ENCODE measurements around the gene MRPS24.
"Not testable (repeated sequence)": the region's sequence is repeated elsewhere in the genome, so short reads cannot be mapped to it uniquely, and the experiment has no call there.

MRPS24 gene

DNA sequence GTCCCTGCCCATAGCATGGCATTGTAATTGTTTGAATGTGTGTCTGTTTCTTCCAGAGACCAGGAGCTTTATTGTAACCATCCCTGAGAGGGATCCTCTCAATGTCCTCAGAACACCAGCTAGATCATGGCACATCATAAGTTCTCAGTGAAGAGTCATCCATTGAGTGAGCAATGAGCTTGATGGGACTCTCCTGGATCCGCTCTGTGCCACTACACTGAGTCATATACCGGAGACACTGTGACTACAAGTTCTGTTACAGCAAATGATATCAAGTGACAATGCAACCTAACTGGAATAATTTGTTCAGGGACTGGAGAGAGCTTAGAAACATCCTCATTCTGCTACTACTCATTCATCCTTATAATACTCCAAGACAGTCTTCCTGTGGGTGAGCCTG, 25.1 kb downstream of the MRPS24 start:
- no peak overlapping the region for H3K4me3 ChIP-seq (ENCODE audit: low read depth, low read length)
- TF ChIP-seq, protein P1, sequence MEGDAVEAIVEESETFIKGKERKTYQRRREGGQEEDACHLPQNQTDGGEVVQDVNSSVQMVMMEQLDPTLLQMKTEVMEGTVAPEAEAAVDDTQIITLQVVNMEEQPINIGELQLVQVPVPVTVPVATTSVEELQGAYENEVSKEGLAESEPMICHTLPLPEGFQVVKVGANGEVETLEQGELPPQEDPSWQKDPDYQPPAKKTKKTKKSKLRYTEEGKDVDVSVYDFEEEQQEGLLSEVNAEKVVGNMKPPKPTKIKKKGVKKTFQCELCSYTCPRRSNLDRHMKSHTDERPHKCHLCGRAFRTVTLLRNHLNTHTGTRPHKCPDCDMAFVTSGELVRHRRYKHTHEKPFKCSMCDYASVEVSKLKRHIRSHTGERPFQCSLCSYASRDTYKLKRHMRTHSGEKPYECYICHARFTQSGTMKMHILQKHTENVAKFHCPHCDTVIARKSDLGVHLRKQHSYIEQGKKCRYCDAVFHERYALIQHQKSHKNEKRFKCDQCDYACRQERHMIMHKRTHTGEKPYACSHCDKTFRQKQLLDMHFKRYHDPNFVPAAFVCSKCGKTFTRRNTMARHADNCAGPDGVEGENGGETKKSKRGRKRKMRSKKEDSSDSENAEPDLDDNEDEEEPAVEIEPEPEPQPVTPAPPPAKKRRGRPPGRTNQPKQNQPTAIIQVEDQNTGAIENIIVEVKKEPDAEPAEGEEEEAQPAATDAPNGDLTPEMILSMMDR (conservative IDR thresholded peaks at IDR 0.05; ENCODE audit: low read depth, low read length), result no peak
- DNase-seq (ENCODE audit: low read depth), result no peak

DNA sequence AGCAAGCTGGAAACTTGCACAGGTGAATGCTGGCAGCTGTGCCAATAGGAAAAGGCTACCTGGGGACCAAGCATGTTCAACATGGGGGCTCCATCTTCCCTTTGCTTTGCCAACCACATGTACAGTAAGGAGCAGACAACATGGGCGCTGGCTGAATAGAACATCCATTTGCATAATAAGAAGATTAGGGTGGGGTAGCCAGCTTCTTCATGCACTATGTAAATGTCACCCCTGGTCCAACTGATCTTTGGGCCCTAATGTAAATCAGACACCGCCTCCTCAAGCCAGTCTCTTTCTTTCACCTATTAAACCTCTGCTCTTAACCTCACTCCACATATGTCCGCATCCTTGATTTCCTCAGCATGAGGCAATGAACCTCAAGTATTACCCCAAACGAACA, 26.0 kb downstream of the MRPS24 start:
- TF ChIP-seq, protein P1 (conservative IDR thresholded peaks at IDR 0.05; ENCODE audit: low read depth, low read length), result no peak
- no peak for DNase-seq (ENCODE audit: low read depth)
- H3K4me3 ChIP-seq (ENCODE audit: low read depth, low read length), result no peak overlapping the region

DNA sequence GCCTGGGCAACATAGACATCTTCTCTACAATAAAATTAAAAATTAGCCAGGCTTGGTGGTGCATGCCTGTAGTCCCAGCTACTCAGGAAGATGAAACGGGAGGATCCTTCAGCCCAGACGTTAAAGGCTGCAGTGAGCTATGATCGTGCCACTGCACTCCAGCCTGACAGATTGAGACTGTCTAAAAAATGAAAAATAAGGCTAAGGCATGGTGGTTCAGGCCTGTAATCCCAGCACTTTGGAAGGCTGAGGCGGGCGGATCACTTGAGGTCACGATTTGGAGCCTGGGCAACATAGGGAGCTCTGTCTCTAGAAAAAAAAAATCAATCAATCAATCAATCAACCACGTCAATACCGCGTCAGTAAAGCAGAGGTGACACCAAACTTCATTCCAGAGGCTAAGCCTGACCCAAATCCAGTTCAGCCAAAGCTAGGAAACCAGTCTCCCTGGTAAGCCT, 31.1 kb downstream of the MRPS24 start:
- no peak for DNase-seq (ENCODE audit: low read depth)
- TF ChIP-seq, protein P1 (conservative IDR thresholded peaks at IDR 0.05; ENCODE audit: low read depth, low read length), result no peak
- H3K4me3 ChIP-seq (ENCODE audit: low read depth, low read length), result peak overlapping the region; percentile 52

DNA sequence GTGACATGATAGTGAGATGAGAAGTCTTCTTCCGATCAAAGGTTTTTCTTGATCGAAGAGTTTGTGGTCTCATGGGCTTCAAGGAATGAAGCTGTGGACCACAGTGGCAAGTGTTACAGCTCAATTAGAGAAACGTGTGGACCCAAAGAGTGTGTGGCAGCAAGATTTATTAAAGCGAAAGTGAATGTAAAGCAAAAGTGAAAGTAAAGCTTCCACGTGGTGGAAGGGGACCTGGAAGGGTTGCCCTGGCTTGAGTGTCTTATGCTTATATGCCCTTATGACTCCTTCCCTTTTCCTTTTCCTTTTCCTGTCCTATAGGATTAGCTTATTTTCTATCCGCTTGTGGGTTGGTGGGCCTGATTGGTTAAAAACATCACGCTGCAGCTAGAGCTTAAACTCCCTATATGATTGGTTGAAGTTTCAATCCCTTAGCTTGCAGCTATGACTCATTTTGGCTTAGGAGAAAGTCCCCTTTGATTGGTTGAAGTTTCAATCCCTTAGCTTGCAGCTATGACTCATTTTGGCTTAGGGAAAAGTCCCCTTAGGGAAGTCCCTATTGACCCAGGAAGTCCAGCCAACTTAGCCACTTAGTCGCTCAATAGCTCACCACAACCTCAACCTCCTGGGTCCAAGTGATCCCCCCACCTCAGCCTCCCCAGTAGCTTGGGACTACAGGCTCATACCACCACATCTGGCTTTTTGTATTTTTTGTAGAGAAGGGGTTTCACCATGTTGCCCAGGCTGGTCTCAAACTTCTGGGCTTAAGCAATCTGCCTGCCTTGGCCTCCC, 34.7 kb downstream of the MRPS24 start:
- peak; percentile 34 for DNase-seq (ENCODE audit: low read depth)
- H3K4me3 ChIP-seq (ENCODE audit: low read depth, low read length), result no peak overlapping the region
- TF ChIP-seq, protein P1 (conservative IDR thresholded peaks at IDR 0.05; ENCODE audit: low read depth, low read length), result no peak

DNA sequence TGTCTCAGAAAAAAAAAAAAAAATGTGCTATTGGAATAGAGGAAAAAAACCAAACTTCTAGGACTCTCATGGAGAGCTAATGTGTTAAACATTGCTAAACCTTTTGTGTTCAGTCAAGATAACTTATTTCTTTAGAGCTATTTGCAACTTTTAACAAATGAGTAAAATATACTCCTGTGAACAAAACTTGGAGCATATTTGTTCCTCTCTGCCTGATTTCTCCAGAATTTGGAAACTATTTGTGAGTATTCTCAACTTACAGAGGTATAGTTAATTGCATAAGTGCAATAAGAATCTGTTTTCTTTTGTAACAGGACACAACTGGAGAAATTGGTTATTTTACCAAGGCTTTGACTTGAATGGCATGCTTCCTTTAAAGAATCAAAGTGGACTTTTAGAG, 38.4 kb downstream of the MRPS24 start:
- not testable (repeated sequence) for DNase-seq (ENCODE audit: low read depth); H3K4me3 ChIP-seq (ENCODE audit: low read depth, low read length)

DNA sequence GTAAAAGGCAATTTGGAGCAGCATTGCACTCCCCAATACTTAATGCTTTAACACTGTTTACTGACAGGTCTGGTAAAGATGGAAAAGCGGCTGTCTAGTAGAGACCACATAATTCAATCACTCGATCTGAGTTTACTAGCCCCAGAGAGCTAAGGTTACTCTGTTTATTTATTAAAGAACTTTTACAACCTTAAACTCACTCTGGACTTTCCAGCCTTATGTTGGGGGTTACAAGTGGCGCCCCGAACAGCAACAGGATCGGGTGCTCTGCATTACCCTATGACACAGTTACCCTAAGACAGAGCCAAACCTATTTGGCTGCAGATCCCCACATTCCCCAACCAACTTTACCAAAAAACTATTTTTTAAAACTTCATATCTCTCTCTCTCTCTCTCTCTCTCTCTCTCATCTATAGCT, 43.9 kb downstream of the MRPS24 start:
- no peak for DNase-seq (ENCODE audit: low read depth)
- TF ChIP-seq, protein P1 (conservative IDR thresholded peaks at IDR 0.05; ENCODE audit: low read depth, low read length), result no peak
- no peak overlapping the region for H3K4me3 ChIP-seq (ENCODE audit: low read depth, low read length)

DNA sequence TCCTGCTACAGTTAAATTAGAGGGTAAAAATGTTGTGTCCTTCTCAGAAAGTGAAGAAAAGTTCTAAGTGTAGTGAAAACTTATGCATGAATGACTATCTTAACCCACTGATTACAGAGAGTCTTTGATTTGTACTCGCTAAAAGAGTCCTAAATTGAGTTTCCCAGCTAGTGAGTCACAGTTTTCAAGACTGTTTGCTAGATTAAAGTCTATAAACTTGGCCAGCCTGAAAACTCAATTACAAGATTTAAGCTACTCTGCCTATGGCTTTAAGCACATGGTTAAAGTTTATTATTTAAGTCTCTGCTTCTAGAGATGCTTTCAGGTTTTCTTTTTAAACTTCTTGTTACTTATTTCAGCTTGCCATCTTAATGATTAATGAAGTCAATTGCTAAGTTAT, 44.4 kb downstream of the MRPS24 start:
- H3K4me3 ChIP-seq (ENCODE audit: low read depth, low read length), result no peak overlapping the region
- DNase-seq (ENCODE audit: low read depth), result no peak
- TF ChIP-seq, protein P1 (conservative IDR thresholded peaks at IDR 0.05; ENCODE audit: low read depth, low read length), result no peak

DNA sequence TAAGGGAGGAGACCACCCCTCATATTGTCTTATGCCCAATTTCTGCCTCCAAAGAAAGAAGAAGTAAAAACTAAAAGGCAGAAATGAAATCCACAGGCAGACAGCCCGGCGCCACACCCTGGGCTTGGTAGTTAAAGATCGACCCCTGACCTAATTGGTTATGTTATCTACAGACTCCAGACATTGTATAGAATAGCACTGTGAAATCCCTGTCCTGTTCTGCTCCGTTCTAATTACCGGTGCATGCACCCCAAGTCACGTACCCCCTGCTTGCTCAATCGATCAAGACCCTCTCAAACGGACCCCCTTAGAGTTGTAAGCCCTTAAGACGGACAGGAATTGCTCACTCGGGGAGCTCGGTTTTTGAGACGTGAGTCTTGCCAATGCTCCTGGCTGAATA, 44.8 kb downstream of the MRPS24 start:
- DNase-seq (ENCODE audit: low read depth); H3K4me3 ChIP-seq (ENCODE audit: low read depth, low read length): not testable (repeated sequence)
